ENCODE data around the gene TMEM184C. TPM values are rescaled to one million over a fixed set of nuclear protein-coding genes. Genes with fewer than 3 reads are reported as not detected.

The TMEM184C gene
- total RNA-seq, 4 donors from 2014 or later = 25.5 to 36.1 (median 28.5) TPM

DNA sequence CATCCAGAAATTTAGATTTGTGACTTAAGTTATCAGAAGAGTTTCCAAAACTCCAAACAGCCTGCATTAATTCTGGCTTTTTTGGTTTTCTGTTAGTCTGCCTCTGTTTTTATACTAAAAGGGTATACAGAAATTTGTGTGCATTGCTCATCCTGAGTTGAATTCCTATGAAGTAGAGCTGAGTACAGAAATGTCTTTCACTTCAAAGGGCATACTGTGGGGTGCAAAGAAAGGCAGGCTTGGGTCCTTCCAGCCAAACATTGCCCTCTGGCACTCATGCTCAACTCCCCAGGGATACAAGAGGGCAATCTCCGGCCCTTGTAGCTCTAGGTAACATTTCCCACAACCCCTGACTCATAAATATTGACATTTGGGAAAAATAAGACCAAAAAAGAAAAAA, 27.6 kb upstream of the TMEM184C start:
- no peak for ATAC-seq (ENCODE audit: low FRiP score)
- no peak for DNase-seq (ENCODE audit: low spot score)
- TF ChIP-seq, protein P1, sequence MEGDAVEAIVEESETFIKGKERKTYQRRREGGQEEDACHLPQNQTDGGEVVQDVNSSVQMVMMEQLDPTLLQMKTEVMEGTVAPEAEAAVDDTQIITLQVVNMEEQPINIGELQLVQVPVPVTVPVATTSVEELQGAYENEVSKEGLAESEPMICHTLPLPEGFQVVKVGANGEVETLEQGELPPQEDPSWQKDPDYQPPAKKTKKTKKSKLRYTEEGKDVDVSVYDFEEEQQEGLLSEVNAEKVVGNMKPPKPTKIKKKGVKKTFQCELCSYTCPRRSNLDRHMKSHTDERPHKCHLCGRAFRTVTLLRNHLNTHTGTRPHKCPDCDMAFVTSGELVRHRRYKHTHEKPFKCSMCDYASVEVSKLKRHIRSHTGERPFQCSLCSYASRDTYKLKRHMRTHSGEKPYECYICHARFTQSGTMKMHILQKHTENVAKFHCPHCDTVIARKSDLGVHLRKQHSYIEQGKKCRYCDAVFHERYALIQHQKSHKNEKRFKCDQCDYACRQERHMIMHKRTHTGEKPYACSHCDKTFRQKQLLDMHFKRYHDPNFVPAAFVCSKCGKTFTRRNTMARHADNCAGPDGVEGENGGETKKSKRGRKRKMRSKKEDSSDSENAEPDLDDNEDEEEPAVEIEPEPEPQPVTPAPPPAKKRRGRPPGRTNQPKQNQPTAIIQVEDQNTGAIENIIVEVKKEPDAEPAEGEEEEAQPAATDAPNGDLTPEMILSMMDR (IDR thresholded peaks at IDR 0.05) = no peak

DNA sequence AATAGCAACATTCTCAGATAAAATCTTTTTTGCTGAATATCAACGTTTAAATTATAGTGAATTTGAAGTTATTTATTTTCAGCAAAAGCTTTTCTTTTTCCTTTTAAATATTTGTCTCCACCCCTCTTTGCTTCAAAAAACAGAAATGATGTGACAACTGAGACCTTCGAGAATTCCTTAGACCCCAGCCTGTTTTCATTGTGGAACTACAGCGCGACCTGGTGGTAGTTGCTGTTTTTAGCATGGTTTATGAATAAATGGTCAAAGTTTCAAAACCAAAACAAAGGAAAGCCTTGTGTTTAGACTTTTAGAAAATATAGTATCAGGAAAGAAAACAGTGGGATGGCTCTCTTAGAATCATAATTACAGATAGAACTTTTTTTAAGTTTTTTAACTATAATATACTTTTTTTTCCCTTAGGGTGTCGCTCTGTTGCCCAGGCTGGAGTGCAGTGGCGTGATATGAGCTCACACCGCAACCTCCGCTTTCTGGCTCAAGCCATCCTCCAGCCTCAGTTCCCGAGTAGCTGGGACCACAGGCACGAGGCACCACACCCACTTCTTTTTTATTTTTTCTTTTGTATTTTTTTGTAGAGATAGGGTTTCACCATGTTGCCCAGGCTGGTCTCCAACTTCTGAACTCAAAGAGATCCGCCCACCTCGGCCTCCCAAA, 26.8 kb upstream of the TMEM184C start:
- DNase-seq (ENCODE audit: low spot score) (peak; percentile 87), ATAC-seq (ENCODE audit: low FRiP score) (no peak)
- TF ChIP-seq, protein P1 (IDR thresholded peaks at IDR 0.05) = peak in 1 of 3 donors; percentile 24

DNA sequence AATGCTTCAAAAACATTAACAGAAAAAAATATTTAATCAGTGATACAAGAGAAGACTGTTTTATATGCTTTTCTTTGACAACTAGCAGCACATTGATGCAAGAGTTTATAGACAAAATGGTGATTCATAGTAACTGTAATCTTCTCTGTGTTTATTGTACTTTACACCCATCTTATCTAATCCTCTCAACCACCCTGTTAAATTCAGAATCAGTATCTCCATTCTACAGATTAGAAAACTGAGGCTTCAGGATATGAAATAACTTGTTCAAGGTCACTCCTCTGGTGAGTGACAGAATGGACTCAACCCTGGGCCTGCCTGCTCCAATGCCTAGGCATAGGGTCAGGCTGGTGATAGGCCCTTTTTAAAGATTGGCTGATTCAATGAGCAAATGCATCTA, 26.1 kb upstream of the TMEM184C start:
- TF ChIP-seq, protein P1 (IDR thresholded peaks at IDR 0.05) = no peak
- ATAC-seq (ENCODE audit: low FRiP score) = no peak
- no peak for DNase-seq (ENCODE audit: low spot score)

DNA sequence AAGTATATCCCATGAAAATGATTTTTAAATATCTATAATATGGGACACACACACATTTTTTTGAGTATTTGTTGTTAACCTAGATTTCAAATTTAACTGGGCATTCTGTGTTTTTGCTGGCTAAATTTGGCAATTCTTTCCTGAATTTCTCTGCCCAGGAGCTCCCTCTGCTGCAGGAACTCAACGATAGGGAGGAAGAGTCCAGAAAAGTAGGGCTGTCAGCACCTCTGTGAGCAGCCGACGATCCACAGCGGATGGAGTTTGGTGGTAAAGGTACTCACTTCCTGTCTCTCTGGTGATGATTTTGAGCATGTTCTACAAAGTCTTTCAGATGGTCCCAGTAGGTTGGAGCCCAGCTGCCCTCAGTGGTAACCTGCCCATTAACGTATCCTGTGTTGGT, 23.1 kb upstream of the TMEM184C start:
- TF ChIP-seq, protein P1 (IDR thresholded peaks at IDR 0.05) = no peak
- ATAC-seq (ENCODE audit: low FRiP score) (no peak), DNase-seq (ENCODE audit: low spot score) (no peak)

DNA sequence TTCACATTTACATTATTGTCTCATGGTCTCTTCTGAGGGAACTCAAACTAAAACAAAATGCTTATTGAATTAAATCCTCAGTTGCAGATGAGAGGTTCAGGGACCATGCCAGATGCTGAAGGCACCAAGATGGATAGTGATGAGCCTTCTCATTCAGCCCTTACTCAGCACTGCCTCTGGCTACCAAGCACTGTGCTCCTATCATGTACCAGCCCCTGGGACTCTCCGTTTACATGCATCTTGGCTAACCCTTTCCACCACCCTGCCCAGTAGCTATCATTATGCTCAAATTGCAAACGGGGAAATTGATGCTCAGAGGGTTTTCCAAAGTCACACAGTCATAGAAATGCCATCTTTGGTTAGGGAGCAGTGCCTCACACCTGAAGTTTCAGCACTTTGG, 22.6 kb upstream of the TMEM184C start:
- ATAC-seq (ENCODE audit: low FRiP score) = no peak
- no peak for DNase-seq (ENCODE audit: low spot score)
- TF ChIP-seq, protein P1 (IDR thresholded peaks at IDR 0.05) = no peak

DNA sequence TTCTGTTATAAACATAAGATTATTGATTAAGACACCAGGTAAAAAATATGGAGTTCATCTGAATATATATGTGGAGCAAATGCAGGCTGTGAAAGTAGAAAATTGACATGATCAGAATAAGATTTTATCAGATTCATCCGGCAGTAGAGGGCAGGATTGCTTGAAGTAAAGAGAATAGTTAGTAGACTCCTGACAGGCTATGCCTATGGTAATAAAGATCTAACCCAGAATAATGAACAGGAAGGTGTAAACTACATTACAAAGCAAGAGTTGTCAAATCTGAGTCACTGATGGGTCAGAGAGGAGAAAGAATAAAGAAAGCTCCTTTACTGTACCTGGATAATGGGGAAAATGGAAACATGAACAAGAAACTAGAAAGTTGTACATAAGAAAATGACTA, 20.8 kb upstream of the TMEM184C start:
- DNase-seq (ENCODE audit: low spot score) (no peak), ATAC-seq (ENCODE audit: low FRiP score) (no peak)
- TF ChIP-seq, protein P1 (IDR thresholded peaks at IDR 0.05) = no peak

DNA sequence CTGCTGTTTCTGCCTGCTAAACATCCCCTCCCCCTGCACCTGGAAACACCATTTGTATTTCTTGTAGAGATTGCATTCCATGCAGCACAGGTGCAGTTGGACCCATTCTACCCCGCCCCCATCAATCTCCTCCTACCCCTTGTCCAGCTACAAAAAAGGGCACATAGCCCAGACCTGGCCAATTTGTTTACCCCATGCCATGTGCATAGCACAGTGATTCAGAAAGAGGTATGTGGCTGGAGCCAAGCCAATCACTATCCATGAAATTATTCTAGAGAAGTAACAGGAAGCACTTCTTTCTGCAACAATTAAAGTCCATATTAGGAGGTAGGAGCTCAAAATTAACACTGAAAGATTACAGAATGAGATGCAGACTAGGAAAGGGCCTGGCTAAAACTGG, 20.2 kb upstream of the TMEM184C start:
- DNase-seq (ENCODE audit: low spot score) (no peak), ATAC-seq (ENCODE audit: low FRiP score) (peak; percentile 82)
- TF ChIP-seq, protein P1 (IDR thresholded peaks at IDR 0.05) = no peak
